NCI-H524 (cell line): ENCODE measurements around the gene NUDT22.

ENCODE experiments used
- DNase-seq, 2 experiments: peaks; one replicate each; lab custom pipeline; 2025; lab: John Stamatoyannopoulos, UW

The NUDT22 gene

GRCh38 chr11:64225608-64226506 is at the start of gene NUDT22, which contains the start of gene TRPT1:
TSS of gene NUDT22 (plus strand) at chr11:64226274. CDS start at chr11:64226653, 379 bp downstream.
TSS of gene TRPT1 (minus strand) at chr11:64226186. CDS start at chr11:64225860, 326 bp downstream.
- peak; percentile 47 to 78 for DNase-seq

GRCh38 chr11:64176751-64177150 is 49.3 kb upstream of the NUDT22 start:
- DNase-seq, result no peak

GRCh38 chr11:64178203-64178602 is 47.9 kb upstream of the NUDT22 start:
- DNase-seq, result no peak

- DNase-seq, result no peak
Observed at GRCh38 chr11:64178951-64179639, 47.0 kb upstream of the NUDT22 start.

GRCh38 chr11:64180891-64181290 is 45.2 kb upstream of the NUDT22 start:
- DNase-seq, result peak; percentile 89 to 95

GRCh38 chr11:64181506-64182411 is 44.3 kb upstream of the NUDT22 start:
- DNase-seq, result peak; percentile 65 to 85

- no peak for DNase-seq
Observed at GRCh38 chr11:64183890-64184289, 42.2 kb upstream of the NUDT22 start.

- peak; percentile 48 to 60 for DNase-seq
Observed at GRCh38 chr11:64185175-64185692, 40.8 kb upstream of the NUDT22 start.

GRCh38 chr11:64185693-64186491 is 40.2 kb upstream of the NUDT22 start, which contains the start of gene STIP1:
TSS of gene STIP1 (plus strand) at chr11:64186171. CDS start at chr11:64186262, 91 bp downstream.
- DNase-seq, result peak; percentile 100

- no peak for DNase-seq
Observed at GRCh38 chr11:64186492-64187165, 39.4 kb upstream of the NUDT22 start.

- no peak for DNase-seq
Observed at GRCh38 chr11:64192434-64192833, 33.6 kb upstream of the NUDT22 start.

- DNase-seq, result no peak
Observed at GRCh38 chr11:64196626-64197025, 29.4 kb upstream of the NUDT22 start.

GRCh38 chr11:64198511-64198910 is 27.6 kb upstream of the NUDT22 start:
- DNase-seq, result no peak

GRCh38 chr11:64201543-64201942 is 24.5 kb upstream of the NUDT22 start:
- no peak for DNase-seq

GRCh38 chr11:64202992-64203391 is 23.1 kb upstream of the NUDT22 start:
- no peak for DNase-seq

- no peak for DNase-seq
Observed at GRCh38 chr11:64203421-64204079, 22.5 kb upstream of the NUDT22 start.

GRCh38 chr11:64204080-64204440 is 22.0 kb upstream of the NUDT22 start:
- no peak for DNase-seq

GRCh38 chr11:64204464-64204989 is 21.5 kb upstream of the NUDT22 start:
- DNase-seq, result peak; percentile 87 to 96
